Mammary epithelial cell (primary cell): ENCODE measurements around the gene COX6B2.

Source experiments
- EZH2 ChIP-seq: IDR thresholded peaks from 2 replicates; pipeline ENCODE4 v1.6.1; 2012; ENCODE audit warnings: low read length, inconsistent platforms, borderline replicate concordance
- TF ChIP-seq, protein P1 (sequence below), 2 donors: IDR thresholded peaks in 1 of 2; conservative IDR thresholded peaks in 1 of 2; 2 replicates each; pipeline ENCODE4 v1.5.1; 2011 to 2012; ENCODE audit warnings: inconsistent platforms in 2 of 2, low read length in 2 of 2, mild to moderate bottlenecking in 2 of 2, control low read depth in 1 of 2, low read depth in 1 of 2; ENCODE audit not compliant: insufficient read depth in 1 of 2; ENCODE audit errors: extremely low read depth in 1 of 2

GRCh38 chr19:55385724-55386492, 31.4 kb upstream of the COX6B2 start, which contains the start of gene RPL28:
- TF ChIP-seq, protein P1, sequence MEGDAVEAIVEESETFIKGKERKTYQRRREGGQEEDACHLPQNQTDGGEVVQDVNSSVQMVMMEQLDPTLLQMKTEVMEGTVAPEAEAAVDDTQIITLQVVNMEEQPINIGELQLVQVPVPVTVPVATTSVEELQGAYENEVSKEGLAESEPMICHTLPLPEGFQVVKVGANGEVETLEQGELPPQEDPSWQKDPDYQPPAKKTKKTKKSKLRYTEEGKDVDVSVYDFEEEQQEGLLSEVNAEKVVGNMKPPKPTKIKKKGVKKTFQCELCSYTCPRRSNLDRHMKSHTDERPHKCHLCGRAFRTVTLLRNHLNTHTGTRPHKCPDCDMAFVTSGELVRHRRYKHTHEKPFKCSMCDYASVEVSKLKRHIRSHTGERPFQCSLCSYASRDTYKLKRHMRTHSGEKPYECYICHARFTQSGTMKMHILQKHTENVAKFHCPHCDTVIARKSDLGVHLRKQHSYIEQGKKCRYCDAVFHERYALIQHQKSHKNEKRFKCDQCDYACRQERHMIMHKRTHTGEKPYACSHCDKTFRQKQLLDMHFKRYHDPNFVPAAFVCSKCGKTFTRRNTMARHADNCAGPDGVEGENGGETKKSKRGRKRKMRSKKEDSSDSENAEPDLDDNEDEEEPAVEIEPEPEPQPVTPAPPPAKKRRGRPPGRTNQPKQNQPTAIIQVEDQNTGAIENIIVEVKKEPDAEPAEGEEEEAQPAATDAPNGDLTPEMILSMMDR (conservative IDR thresholded peaks at IDR 0.05 in 1 of 2, IDR thresholded peaks at IDR 0.05 in 1 of 2; ENCODE audit: extremely low read depth in 1 of 2, insufficient read depth in 1 of 2, low read depth in 1 of 2, low read length in 2 of 2): no peak
- TF ChIP-seq EZH2: no peak
